SK-N-SH (cell line): ENCODE data around the gene NDUFB2.
A peak's percentile ranks its signal among the peaks of the same experiment; 100 is the strongest.

Source experiments
- CTCF ChIP-seq: fragments of 200-600 bp; sonication (generic); IDR thresholded peaks from 2 replicates; pipeline ENCODE4 v1.6.1; 2017; ENCODE audit warnings: antibody characterized with exemption, mild to moderate bottlenecking, moderate library complexity
- EP300 ChIP-seq, 2 experiments: IDR thresholded peaks; 2 replicates each; pipeline versions ENCODE4 v1.4.0 to v1.6.1; 2012; ENCODE audit warnings: borderline replicate concordance in 1 of 2, low read depth in 1 of 2, low read length in 1 of 2
- FOXJ3 ChIP-seq: sonication (generic); formaldehyde crosslinking; IDR thresholded peaks from 2 replicates; pipeline ENCODE4 v1.5.1; 2020; ENCODE audit warnings: mild to moderate bottlenecking, missing genetic modification reagents
- GATA2 ChIP-seq: sonication (generic); formaldehyde crosslinking; IDR thresholded peaks from 2 replicates; pipeline ENCODE4 v1.5.0; 2020; ENCODE audit warnings: mild to moderate bottlenecking, missing genetic modification reagents
- JUND ChIP-seq: IDR thresholded peaks from 2 replicates; pipeline ENCODE4 v1.4.0; 2012
- MAX ChIP-seq: IDR thresholded peaks from 2 replicates; pipeline ENCODE4 v1.4.0; 2012; ENCODE audit warnings: low read depth
- NFIC ChIP-seq: IDR thresholded peaks from 2 replicates; pipeline ENCODE4 v1.4.0; 2012; ENCODE audit warnings: borderline replicate concordance
- NRF1 ChIP-seq: IDR thresholded peaks from 2 replicates; pipeline ENCODE4 v1.6.1; 2012; ENCODE audit warnings: low read depth, mild to moderate bottlenecking, low read length
- POLR2AphosphoS5 ChIP-seq: IDR thresholded peaks from 2 replicates; pipeline ENCODE4 v1.6.1; 2012; ENCODE audit warnings: low read depth, low read length
- RAD21 ChIP-seq: IDR thresholded peaks from 2 replicates; pipeline ENCODE4 v1.6.1; 2012; ENCODE audit warnings: mild to moderate bottlenecking, low read length
- SIN3A ChIP-seq: IDR thresholded peaks from 2 replicates; pipeline ENCODE4 v1.6.1; 2012; ENCODE audit warnings: low read depth, mild to moderate bottlenecking, low read length, moderate library complexity, borderline replicate concordance
- SMC3 ChIP-seq: IDR thresholded peaks from 2 replicates; pipeline ENCODE4 v1.6.1; 2012; ENCODE audit warnings: low read depth, low read length, improper control_type of control experiment
- TCF12 ChIP-seq: IDR thresholded peaks from 2 replicates; pipeline ENCODE4 v1.4.0; 2012
- USF1 ChIP-seq: IDR thresholded peaks from 2 replicates; pipeline ENCODE4 v1.4.0; 2012; ENCODE audit warnings: low read depth, borderline replicate concordance

DNA sequence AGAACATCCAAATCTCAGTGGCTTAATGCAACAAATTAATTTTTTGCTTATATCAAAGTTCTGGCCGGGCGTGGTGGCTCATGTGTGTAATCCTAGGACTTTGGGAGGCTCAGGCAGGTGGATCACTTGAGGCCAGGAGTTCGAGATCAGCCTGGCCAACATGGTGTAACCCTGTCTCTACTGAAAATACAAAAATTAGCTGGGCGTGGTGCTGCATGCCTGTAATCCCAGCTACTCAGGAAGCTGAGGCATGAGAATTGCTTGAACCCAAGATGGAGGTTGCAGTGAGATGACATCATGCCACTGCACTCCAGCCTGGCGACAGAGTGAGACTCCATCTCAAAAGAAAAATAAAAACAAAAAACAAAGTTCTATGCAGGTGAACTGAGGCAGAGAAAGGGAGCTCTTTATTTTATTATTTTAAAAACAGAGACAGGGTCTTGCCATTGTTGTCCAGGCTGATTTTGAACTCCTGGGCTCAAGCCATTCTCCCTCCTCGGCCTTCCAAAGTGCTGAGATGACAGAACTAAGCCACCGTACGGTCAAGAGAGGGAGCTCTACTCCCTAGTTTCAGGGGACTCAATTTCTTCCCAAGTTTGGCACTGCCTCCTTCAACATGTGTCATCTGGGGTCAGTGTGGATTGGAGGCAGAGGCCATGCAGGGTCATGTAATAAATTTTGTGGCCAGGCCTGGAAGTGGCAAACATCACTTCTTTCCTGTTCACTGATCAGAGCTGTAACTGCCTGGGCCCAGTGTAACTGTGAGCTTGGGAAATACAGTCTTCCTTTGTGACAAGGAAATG, 21.4 kb upstream of the NDUFB2 start:
- TF ChIP-seq NRF1, result no peak
- TF ChIP-seq CTCF, result peak; percentile 59
- TF ChIP-seq GATA2, result no peak
- TF ChIP-seq JUND, result no peak
- TF ChIP-seq MAX, result no peak
- TF ChIP-seq POLR2AphosphoS5, result no peak
- TF ChIP-seq NFIC, result no peak
- TF ChIP-seq SIN3A, result no peak
- peak; percentile 82 for TF ChIP-seq RAD21
- TF ChIP-seq EP300 (IDR thresholded peaks at IDR 0.05; ENCODE audit: borderline replicate concordance in 1 of 2, low read depth in 1 of 2, low read length in 1 of 2), result no peak
- TF ChIP-seq USF1, result no peak
- peak; percentile 66 for TF ChIP-seq SMC3
- no peak for TF ChIP-seq TCF12
- TF ChIP-seq FOXJ3 (CRISPR knock-in tag), result no peak
